ENCODE measurements around the gene PSPH. TPM values are rescaled to one million over a fixed set of nuclear protein-coding genes. Genes with fewer than 3 reads are reported as not detected.

PSPH gene
- total RNA-seq, 1 donor from 2014 or later: 42.5 TPM

DNA sequence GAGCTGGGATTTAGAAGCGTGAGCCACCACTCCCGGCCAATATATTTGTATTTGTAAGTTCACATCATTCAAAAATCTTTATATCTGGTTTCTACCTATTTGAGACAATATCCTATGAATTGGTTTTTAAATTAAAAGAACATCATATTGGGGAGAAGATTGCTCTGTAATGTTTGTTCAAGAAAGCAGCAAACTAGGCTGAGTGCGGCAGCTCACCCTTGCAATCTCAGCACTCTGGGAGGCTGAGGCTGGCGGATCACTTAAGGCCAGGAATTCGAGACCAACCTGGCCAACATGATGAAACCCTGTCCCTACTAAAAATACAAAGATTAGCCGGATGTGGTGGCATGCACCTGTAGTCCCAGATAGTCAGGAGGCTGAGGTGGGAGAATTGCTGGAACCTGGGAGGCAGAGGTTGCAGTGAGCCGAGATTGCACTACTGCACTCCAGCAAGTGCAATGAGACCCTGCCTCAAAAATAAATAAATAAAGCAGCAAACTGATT, 77.4 kb downstream of the PSPH start:
- Mint-ChIP-seq H3K27ac (ENCODE audit: unreplicated experiment) (no peak overlapping the region), H3K4me1 (peaks cover 14% of the 10 kb centered on the region), H3K36me3 (ENCODE audit: low read depth) (peaks cover 12% of the 10 kb centered on the region), H3K27me3 (ENCODE audit: low read depth) (no peaks in the 10 kb centered on the region), H3K4me3 (no peak overlapping the region), H3K9me3 (no peaks in the 10 kb centered on the region)
- TF ChIP-seq, protein P1, sequence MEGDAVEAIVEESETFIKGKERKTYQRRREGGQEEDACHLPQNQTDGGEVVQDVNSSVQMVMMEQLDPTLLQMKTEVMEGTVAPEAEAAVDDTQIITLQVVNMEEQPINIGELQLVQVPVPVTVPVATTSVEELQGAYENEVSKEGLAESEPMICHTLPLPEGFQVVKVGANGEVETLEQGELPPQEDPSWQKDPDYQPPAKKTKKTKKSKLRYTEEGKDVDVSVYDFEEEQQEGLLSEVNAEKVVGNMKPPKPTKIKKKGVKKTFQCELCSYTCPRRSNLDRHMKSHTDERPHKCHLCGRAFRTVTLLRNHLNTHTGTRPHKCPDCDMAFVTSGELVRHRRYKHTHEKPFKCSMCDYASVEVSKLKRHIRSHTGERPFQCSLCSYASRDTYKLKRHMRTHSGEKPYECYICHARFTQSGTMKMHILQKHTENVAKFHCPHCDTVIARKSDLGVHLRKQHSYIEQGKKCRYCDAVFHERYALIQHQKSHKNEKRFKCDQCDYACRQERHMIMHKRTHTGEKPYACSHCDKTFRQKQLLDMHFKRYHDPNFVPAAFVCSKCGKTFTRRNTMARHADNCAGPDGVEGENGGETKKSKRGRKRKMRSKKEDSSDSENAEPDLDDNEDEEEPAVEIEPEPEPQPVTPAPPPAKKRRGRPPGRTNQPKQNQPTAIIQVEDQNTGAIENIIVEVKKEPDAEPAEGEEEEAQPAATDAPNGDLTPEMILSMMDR (conservative IDR thresholded peaks at IDR 0.05): no peak
- DNase-seq (ENCODE audit: low read depth, low spot score): no peak

DNA sequence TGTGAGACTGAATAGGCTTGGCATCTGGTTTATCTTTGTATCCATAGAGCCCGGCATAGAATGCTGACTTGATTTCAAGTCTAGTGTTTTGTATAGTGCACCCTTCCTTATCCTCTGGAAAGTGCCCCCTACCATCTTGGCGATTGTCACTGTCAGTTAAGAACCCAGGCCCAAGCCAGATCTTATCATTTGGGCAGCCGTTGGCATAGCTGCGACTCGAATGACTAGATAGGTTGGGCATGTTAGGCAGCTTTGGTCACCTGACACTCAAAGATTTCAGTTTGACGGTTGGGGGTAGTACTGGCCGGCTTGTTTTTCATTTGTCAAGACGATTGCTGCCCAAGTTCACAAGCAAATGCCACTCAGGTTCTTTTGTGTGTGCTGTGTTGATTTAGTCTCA, 80.3 kb downstream of the PSPH start:
- Mint-ChIP-seq H3K27me3 (ENCODE audit: low read depth) (no peaks in the 10 kb centered on the region), H3K9me3 (no peaks in the 10 kb centered on the region), H3K4me1 (peaks cover 24% of the 10 kb centered on the region), H3K36me3 (ENCODE audit: low read depth) (peaks cover 16% of the 10 kb centered on the region), H3K27ac (ENCODE audit: unreplicated experiment) (no peak overlapping the region), H3K4me3 (peak overlapping the region; percentile 72)
- no peak for DNase-seq (ENCODE audit: low read depth, low spot score)
- TF ChIP-seq, protein P1 (conservative IDR thresholded peaks at IDR 0.05): no peak

DNA sequence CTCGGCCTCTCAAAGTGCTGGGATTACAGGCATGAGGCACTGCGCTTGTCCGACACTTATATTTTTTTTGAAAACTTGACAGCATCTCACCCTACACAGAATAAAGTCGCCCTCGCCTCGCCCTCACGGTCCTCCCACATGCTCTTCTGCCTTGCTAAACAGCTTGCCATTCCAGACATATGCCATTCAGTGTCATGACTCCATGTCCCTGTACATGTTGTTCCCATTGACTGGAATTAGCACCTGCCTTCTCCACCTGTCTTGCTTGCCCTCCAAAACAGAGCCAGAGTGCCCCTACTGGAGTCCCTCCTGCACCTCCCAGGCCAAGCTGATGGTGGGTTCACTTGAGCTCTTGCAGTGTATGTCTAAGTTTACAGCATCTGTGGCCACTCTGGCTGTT, 80.7 kb downstream of the PSPH start:
- TF ChIP-seq, protein P1 (conservative IDR thresholded peaks at IDR 0.05): no peak
- DNase-seq (ENCODE audit: low read depth, low spot score): no peak
- Mint-ChIP-seq H3K27me3 (ENCODE audit: low read depth) (no peaks in the 10 kb centered on the region), H3K4me1 (peaks cover 24% of the 10 kb centered on the region), H3K4me3 (peak overlapping the region; percentile 72), H3K36me3 (ENCODE audit: low read depth) (peaks cover 16% of the 10 kb centered on the region), H3K9me3 (no peaks in the 10 kb centered on the region), H3K27ac (ENCODE audit: unreplicated experiment) (no peak overlapping the region)

DNA sequence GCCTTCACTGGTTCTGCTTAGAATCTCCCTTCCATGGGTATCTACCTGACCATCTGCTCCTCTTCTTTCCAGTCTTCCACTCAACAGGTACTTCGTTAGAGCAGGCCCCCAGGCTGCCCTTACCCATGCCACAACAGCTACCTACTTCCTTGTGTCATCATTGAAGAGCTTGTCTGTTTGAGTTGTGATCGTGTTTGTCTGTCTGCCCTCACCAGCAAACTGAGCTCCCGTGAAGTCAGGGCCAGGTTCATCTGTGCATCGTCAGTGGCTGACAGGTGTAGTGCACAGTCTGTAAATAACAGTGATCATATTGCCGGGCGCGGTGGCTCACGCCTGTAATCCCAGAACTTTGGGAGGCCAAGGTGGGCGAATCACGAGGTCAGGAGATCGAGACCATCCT, 81.9 kb downstream of the PSPH start:
- H3K27me3 Mint-ChIP-seq (ENCODE audit: low read depth): no peaks in the 10 kb centered on the region
- TF ChIP-seq, protein P1 (conservative IDR thresholded peaks at IDR 0.05): no peak
- peaks cover 16% of the 10 kb centered on the region for H3K36me3 Mint-ChIP-seq (ENCODE audit: low read depth)
- H3K4me1 Mint-ChIP-seq: peaks cover 31% of the 10 kb centered on the region
- peak overlapping the region; percentile 43 for H3K27ac Mint-ChIP-seq (ENCODE audit: unreplicated experiment)
- no peak for DNase-seq (ENCODE audit: low read depth, low spot score)
- peak overlapping the region; percentile 39 for H3K4me3 Mint-ChIP-seq
- no peaks in the 10 kb centered on the region for H3K9me3 Mint-ChIP-seq

DNA sequence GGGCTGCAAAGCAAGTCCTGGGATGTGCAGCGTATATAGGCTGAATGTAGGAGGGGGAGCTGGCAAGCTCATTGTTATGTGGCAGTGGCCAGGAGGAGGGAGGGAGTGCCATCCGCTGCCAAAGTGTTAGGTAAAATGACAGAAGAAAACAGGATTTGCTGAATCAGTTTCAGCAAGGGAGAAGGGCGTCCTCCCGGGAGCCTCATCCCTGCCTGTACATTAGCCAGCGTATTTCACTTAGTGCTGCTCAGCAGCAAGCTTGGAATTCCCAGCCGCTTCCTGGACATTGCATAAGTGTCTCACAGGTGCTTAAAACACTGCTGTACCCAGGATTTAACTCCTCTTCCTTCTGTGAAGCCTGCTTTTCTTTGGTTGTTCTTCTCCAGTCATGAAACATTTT, 84.4 kb downstream of the PSPH start:
- no peak for DNase-seq (ENCODE audit: low read depth, low spot score)
- Mint-ChIP-seq H3K27me3 (ENCODE audit: low read depth) (peaks cover 9% of the 10 kb centered on the region), H3K4me3 (peak overlapping the region; percentile 70), H3K36me3 (ENCODE audit: low read depth) (peaks cover 16% of the 10 kb centered on the region), H3K27ac (ENCODE audit: unreplicated experiment) (no peak overlapping the region), H3K4me1 (peaks cover 31% of the 10 kb centered on the region), H3K9me3 (no peaks in the 10 kb centered on the region)
- TF ChIP-seq, protein P1 (conservative IDR thresholded peaks at IDR 0.05): no peak

Measured in neural crest cell (in vitro differentiated cells).